Measurements from ENCODE around the gene MAJIN. TPM values are rescaled to one million over a fixed set of nuclear protein-coding genes. Genes with fewer than 3 reads are reported as not detected.
A peak's percentile ranks its signal among the peaks of the same experiment; 100 is the strongest.

MAJIN gene
- total RNA-seq, result not detected

- WGBS, result 22% methylated on average over 56 of the region's 69 CpGs
Measured at GRCh38 chr11:64971421-64972233, at the start of gene MAJIN. Gene MAJIN, minus strand, starts transcription at chr11:64972108. Its CDS starts 12,703 bp downstream, at chr11:64959405.

GRCh38 chr11:65021509-65021908 is 49.6 kb upstream of the MAJIN start:
- no peak for TF ChIP-seq POLR2A (IDR thresholded peaks at IDR 0.05; ENCODE audit: low read depth)
- no peak for TF ChIP-seq POLR2AphosphoS5 (IDR thresholded peaks at IDR 0.05)
- no peak for TF ChIP-seq EP300 (IDR thresholded peaks at IDR 0.05)
- no peak for TF ChIP-seq CTCF (IDR thresholded peaks at IDR 0.05)
- WGBS, result 94% methylated on average over 10 of the region's 11 CpGs
- intact Hi-C loops (cut with DNase I), result no loop called here
- Histone ChIP-seq H3K36me3 (peaks cover 24 to 58% (median 47%) of the 10 kb centered on the region in 4 donors), H3K9me3 (no peaks in the 10 kb centered on the region), H3K4me1 (peaks cover 0 to 9% (median 3%) of the 10 kb centered on the region in 4 donors), H3K4me3 (no peak overlapping the region), H3K27me3 (no peaks in the 10 kb centered on the region), H3K27ac (replicated peaks in 1 of 4) (no peak overlapping the region)
- DNase-seq (ENCODE audit: extremely low spot score), result no peak

More at GRCh38 chr11:64971421-64972233, at the start of gene MAJIN:
- H3K9me3 ChIP-seq, result no peaks in the 10 kb centered on the region
- no peaks in the 10 kb centered on the region for H3K36me3 ChIP-seq
- TF ChIP-seq POLR2AphosphoS5 (IDR thresholded peaks at IDR 0.05) (peak; percentile 68 to 89), POLR2A (IDR thresholded peaks at IDR 0.05; ENCODE audit: low read depth) (no peak), EP300 (IDR thresholded peaks at IDR 0.05) (no peak), CTCF (IDR thresholded peaks at IDR 0.05) (peak in 1 of 3 experiments; percentile 15)
- H3K27ac ChIP-seq (replicated peaks in 1 of 4), result peak within 1 kb of the TSS in 1 of 4 donors; percentile 36
- DNase-seq (ENCODE audit: extremely low spot score), result no peak
- peak within 1 kb of the TSS; percentile 46 to 51 (median 48) for H3K4me3 ChIP-seq
- peaks cover 0 to 7% (median 0%) of the 10 kb centered on the region in 4 donors for H3K27me3 ChIP-seq
- intact Hi-C loops (cut with DNase I), result no loop called here
- peaks cover 8 to 14% (median 13%) of the 10 kb centered on the region in 4 donors for H3K4me1 ChIP-seq

- TF ChIP-seq POLR2A (IDR thresholded peaks at IDR 0.05; ENCODE audit: low read depth) (no peak), POLR2AphosphoS5 (IDR thresholded peaks at IDR 0.05) (no peak), CTCF (IDR thresholded peaks at IDR 0.05) (no peak), EP300 (IDR thresholded peaks at IDR 0.05) (no peak)
- 82% methylated on average over 3 of the region's 3 CpGs for WGBS
- DNase-seq (ENCODE audit: extremely low spot score), result no peak
- peaks cover 0 to 13% (median 8%) of the 10 kb centered on the region in 4 donors for H3K4me1 ChIP-seq
- peaks cover 24 to 58% (median 47%) of the 10 kb centered on the region in 4 donors for H3K36me3 ChIP-seq
- H3K9me3 ChIP-seq, result no peaks in the 10 kb centered on the region
- no peak overlapping the region for H3K27ac ChIP-seq (replicated peaks in 1 of 4)
- H3K4me3 ChIP-seq, result no peak overlapping the region
- intact Hi-C loops (cut with DNase I), result no loop called here
- H3K27me3 ChIP-seq, result no peaks in the 10 kb centered on the region
Measured at GRCh38 chr11:65021003-65021402, 49.1 kb upstream of the MAJIN start.

- intact Hi-C loops (cut with DNase I), result loop anchor here (10.0 kb wide), 1 partner anchor 175 kb away; the partner anchor contains the start of gene CDC42BPG
- H3K27ac ChIP-seq (replicated peaks in 1 of 4), result no peak overlapping the region
- H3K9me3 ChIP-seq, result no peaks in the 10 kb centered on the region
- 86% methylated on average over 7 of the region's 7 CpGs for WGBS
- H3K4me3 ChIP-seq, result no peak overlapping the region
- H3K4me1 ChIP-seq, result peaks cover 8 to 24% (median 20%) of the 10 kb centered on the region in 4 donors
- no peak for DNase-seq (ENCODE audit: extremely low spot score)
- TF ChIP-seq EP300 (IDR thresholded peaks at IDR 0.05), result no peak
- TF ChIP-seq POLR2AphosphoS5 (IDR thresholded peaks at IDR 0.05), result no peak
- no peak for TF ChIP-seq CTCF (IDR thresholded peaks at IDR 0.05)
- no peak for TF ChIP-seq POLR2A (IDR thresholded peaks at IDR 0.05; ENCODE audit: low read depth)
- H3K27me3 ChIP-seq, result no peaks in the 10 kb centered on the region
- H3K36me3 ChIP-seq, result peaks cover 24 to 58% (median 47%) of the 10 kb centered on the region in 4 donors
Measured at GRCh38 chr11:65019824-65020223, 47.9 kb upstream of the MAJIN start.

Data from esophagus muscularis mucosa (tissue), 4 donors.